Measurements from ENCODE around the gene PGAP6.

The PGAP6 gene

GRCh38 chr16:324201-324450, 57.7 kb downstream of the PGAP6 start:
- no peak overlapping the region for H3K4me3 ChIP-seq (ENCODE audit: low read length)
- peaks cover 13% of the 10 kb centered on the region for H3K4me1 ChIP-seq (ENCODE audit: control insufficient read depth, insufficient read depth, low read length)
- no peaks in the 10 kb centered on the region for H3K27me3 ChIP-seq (ENCODE audit: control insufficient read depth, insufficient read depth, low read length)
- peaks cover 2% of the 10 kb centered on the region for H3K36me3 ChIP-seq (ENCODE audit: insufficient read depth, low read length)
- H3K9ac ChIP-seq (ENCODE audit: low read depth, low read length) = no peak overlapping the region
- no peaks in the 10 kb centered on the region for H3K9me3 ChIP-seq (replicated peaks; ENCODE audit: low read length)
- H3K4me2 ChIP-seq (ENCODE audit: low read length) = no peak overlapping the region

DNA sequence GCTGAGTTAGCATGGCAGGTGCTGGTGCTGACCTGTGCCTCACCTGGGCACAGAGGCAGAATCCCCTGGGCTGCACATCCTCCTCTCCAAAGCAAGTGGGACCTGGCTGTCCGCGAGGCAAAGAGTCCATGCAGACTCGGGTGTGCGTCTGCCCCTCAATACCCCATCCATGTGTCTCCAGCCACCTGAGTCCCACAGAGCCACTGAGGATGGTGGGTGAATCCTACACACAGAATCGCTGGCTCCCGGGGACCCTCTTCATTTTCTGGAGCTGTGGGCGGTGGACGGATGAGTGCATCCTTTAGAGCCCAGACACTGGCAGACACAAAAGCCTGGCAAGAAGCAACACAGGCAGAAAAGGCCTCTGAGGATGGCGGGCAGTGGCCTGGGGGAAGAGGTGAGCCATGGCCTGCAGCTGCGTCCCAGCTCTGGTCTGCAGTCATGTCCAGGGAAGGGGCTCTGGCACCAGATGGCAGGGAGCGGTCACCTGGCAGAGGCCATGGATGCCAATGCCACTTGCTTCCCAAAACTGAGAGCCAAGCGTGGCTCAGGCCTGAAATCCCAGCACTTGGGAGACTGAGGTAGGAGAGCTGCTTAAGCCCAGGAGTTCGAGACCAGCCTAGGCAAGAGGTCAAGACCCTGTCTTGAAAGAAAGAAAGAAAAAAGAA, 59.2 kb downstream of the PGAP6 start:
- no peaks in the 10 kb centered on the region for H3K27me3 ChIP-seq (ENCODE audit: control insufficient read depth, insufficient read depth, low read length)
- no peak overlapping the region for H3K9ac ChIP-seq (ENCODE audit: low read depth, low read length)
- H3K4me2 ChIP-seq (ENCODE audit: low read length) = no peak overlapping the region
- H3K9me3 ChIP-seq (replicated peaks; ENCODE audit: low read length) = no peaks in the 10 kb centered on the region
- H3K36me3 ChIP-seq (ENCODE audit: insufficient read depth, low read length) = peaks cover 9% of the 10 kb centered on the region
- peaks cover 8% of the 10 kb centered on the region for H3K4me1 ChIP-seq (ENCODE audit: control insufficient read depth, insufficient read depth, low read length)
- H3K4me3 ChIP-seq (ENCODE audit: low read length) = no peak overlapping the region

DNA sequence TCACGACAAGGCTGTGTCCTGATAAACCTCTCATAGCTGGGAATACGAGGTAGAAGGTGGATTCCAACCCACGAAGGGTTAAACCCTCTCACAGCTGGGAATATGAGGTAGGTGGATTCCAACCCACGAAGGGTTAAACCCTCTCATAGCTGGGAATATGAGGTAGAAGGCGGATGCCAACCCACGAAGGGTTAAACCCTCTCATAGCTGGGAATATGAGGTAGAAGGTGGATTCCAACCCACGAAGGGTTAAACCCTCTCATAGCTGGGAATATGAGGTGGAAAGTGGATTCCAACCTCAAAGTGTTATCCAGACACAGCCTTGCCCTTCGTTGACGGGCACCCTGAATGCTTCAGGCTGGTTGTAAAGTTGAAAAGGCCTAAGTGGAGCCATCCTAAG, 60.2 kb downstream of the PGAP6 start:
- H3K9ac ChIP-seq (ENCODE audit: low read depth, low read length) = no peak overlapping the region
- H3K4me1 ChIP-seq (ENCODE audit: control insufficient read depth, insufficient read depth, low read length) = no peaks in the 10 kb centered on the region
- H3K4me2 ChIP-seq (ENCODE audit: low read length) = no peak overlapping the region
- H3K4me3 ChIP-seq (ENCODE audit: low read length) = no peak overlapping the region
- no peaks in the 10 kb centered on the region for H3K27me3 ChIP-seq (ENCODE audit: control insufficient read depth, insufficient read depth, low read length)
- H3K9me3 ChIP-seq (replicated peaks; ENCODE audit: low read length) = no peaks in the 10 kb centered on the region
- peaks cover 9% of the 10 kb centered on the region for H3K36me3 ChIP-seq (ENCODE audit: insufficient read depth, low read length)
